HG03571 (cell line): Measurements from ENCODE around the gene KIAA1671.

Experiments
- ATAC-seq: cut with Tn5 transposase; IDR thresholded peaks from one replicate; pipeline ENCODE4 v1.9.1; 2021; ENCODE audit not compliant: unreplicated experiment

The KIAA1671 gene

GRCh38 chr22:25110846-25111578 lies 158.5 kb downstream of the KIAA1671 start:
- ATAC-seq: no peak

GRCh38 chr22:25111579-25112517 lies 159.3 kb downstream of the KIAA1671 start:
- no peak for ATAC-seq

- no peak for ATAC-seq
These were observed 160.2 kb downstream of the KIAA1671 start for GRCh38 chr22:25112538-25113253.

GRCh38 chr22:25113316-25113721 lies 160.8 kb downstream of the KIAA1671 start:
- no peak for ATAC-seq

- no peak for ATAC-seq
These were observed 162.2 kb downstream of the KIAA1671 start for GRCh38 chr22:25114369-25115362.

GRCh38 chr22:25119609-25120008 lies 167.1 kb downstream of the KIAA1671 start:
- no peak for ATAC-seq

GRCh38 chr22:25120093-25120561 lies 167.6 kb downstream of the KIAA1671 start:
- no peak for ATAC-seq

GRCh38 chr22:25120761-25121212 lies 168.3 kb downstream of the KIAA1671 start:
- ATAC-seq: no peak

GRCh38 chr22:25122136-25122764 lies 169.7 kb downstream of the KIAA1671 start:
- no peak for ATAC-seq

GRCh38 chr22:25123677-25124076 lies 171.2 kb downstream of the KIAA1671 start:
- no peak for ATAC-seq

- no peak for ATAC-seq
These were observed 173.3 kb downstream of the KIAA1671 start for GRCh38 chr22:25125693-25126357.

- ATAC-seq: no peak
These were observed 174.0 kb downstream of the KIAA1671 start for GRCh38 chr22:25126510-25126909.

- ATAC-seq: no peak
These were observed 174.8 kb downstream of the KIAA1671 start for GRCh38 chr22:25127318-25127717.

- ATAC-seq: no peak
These were observed 177.9 kb downstream of the KIAA1671 start for GRCh38 chr22:25130462-25130861.

- no peak for ATAC-seq
These were observed 178.8 kb downstream of the KIAA1671 start for GRCh38 chr22:25131198-25131887.

GRCh38 chr22:25134028-25134427 lies 181.5 kb downstream of the KIAA1671 start:
- ATAC-seq: no peak

GRCh38 chr22:25134451-25134850 lies 181.9 kb downstream of the KIAA1671 start:
- ATAC-seq: no peak

GRCh38 chr22:25136953-25137576 lies 184.5 kb downstream of the KIAA1671 start:
- ATAC-seq: no peak
